Stimulated activated CD8-positive, alpha-beta memory T cell treated with anti-CD3 and anti-CD28 coated beads, Interleukin-12 subunit alpha, Interleukin-12 subunit beta, amount 100 ng/mL, for 4 hours (primary cell): ENCODE results near the gene SSC5D.

ENCODE experiments used
- DNase-seq: peaks from one replicate; pipeline ENCODE4 v3.0.0-alpha.2; 2020; ENCODE audit warnings: low read depth

SSC5D gene

GRCh38 chr19:55554741-55555152 is 66.5 kb downstream of the SSC5D start:
- DNase-seq, result no peak

- no peak for DNase-seq
Measured at GRCh38 chr19:55559684-55560083, 71.4 kb downstream of the SSC5D start.

DNA sequence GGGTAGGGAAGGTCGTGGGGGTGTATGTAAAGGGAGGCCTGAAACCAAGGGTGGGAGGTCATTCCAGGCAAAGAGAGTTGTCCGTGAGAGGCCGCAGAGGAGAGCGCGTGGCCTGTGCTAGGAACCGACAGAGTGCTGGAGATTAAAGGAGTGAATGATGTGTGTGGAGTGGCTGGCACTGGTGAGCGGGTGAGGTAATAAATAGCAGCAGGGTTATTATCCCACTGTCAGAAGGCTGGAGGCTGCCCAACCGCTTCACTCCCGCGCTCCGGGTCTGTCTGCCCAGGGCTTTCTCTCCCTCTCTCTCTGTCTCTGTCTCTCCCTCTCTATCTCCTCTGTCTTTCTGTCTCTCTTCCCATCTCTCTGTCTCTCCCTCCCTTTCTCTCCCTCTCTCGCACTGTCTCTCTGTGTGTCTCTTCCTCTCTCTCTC is 75.0 kb downstream of the SSC5D start:
- DNase-seq, result no peak

DNA sequence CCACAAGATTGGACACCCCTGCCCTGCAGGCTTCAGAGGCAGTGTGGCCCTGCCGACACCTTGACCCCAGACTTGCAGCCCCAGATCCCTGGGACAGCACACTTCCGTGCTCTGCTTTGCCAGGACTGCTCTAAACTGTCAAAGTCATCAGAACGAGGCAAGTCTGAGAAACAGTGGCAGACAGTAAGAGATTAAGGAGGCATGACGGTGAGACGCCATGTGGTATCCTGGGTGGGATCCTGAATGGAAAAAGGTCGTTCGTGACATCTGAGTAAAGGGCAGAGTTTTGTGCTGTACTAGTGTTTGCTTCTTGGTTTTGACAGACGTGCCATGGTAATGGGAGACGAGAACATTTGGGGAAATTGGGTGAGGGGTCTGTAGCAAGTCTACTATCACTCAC is 78.6 kb downstream of the SSC5D start:
- no peak for DNase-seq

DNA sequence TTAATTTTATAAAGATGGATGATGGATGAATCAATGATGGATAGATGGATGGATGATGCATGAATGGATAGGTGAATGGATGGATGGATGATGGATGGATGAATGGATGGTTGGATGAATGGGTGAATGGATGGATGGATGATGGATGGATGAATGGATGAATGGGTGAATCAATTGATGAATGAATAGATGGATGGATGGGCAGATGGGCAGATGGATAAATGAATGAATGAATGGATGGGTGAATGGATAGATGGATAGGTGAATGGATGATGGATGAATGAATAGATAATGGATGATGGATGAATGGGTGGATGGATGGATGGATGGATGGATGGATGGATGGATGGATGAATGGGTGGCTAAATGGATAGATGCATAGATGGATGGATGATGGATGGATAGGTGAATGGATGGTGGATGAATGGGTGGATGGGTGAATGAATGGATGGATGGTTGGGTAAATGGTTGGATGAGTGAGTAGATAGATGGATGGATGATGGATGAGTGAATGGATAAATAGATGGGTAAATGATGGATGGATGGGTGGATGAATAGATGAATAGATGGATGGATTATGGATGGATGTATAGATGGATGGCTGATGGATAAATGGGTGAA is 79.6 kb downstream of the SSC5D start:
- no peak for DNase-seq
